PC-3 (cell line): ENCODE measurements around the gene CRISPLD2. TPM values are rescaled to one million over a fixed set of nuclear protein-coding genes. Genes with fewer than 3 reads are reported as not detected.
"Not testable (repeated sequence)": the region's sequence is repeated elsewhere in the genome, so short reads cannot be mapped to it uniquely, and the experiment has no call there.

ENCODE experiments used
- ATAC-seq: fragments of 200-7000 bp; cut with Tn5 transposase; 2 replicates; pipeline ENCODE4 v1.9.1; 2020; ENCODE audit warnings: mild to moderate bottlenecking, moderate library complexity
- BruUV-seq: library from RNA; stranded (reverse); fragments of 400-500 nt; replicated peaks from 2 replicates; lab custom pipeline; 2021; lab: Mats Ljungman, UMichigan
- CTCF ChIA-PET: fragments of 300-600 bp; sonication (Branson Sonifier 250); formaldehyde crosslinking; loops from one replicate; lab custom pipeline; 2022; ENCODE audit warnings: antibody characterized with exemption; lab: Charles Lee
- POLR2A ChIA-PET: fragments of 300-600 bp; sonication (Branson Sonifier 250); formaldehyde crosslinking; loops from one replicate; lab custom pipeline; 2022; ENCODE audit warnings: antibody characterized with exemption; ENCODE audit not compliant: unreplicated experiment; lab: Charles Lee
- DNase-seq: peaks from one replicate; pipeline ENCODE4 v3.0.0-alpha.2; 2015
- H2AFZ ChIP-seq: fragments of 300-600 bp; sonication (generic); 2 replicates; pipeline ENCODE4 v1.6.0; 2016; ENCODE audit warnings: antibody characterized with exemption, low read length
- H3F3A ChIP-seq: fragments of 300-600 bp; sonication (generic); one replicate; pipeline ENCODE4 v1.6.0; 2017; ENCODE audit warnings: antibody characterized with exemption, low read length, control low read depth, mild to moderate bottlenecking; ENCODE audit not compliant: unreplicated experiment
- H3K27ac ChIP-seq: fragments of 300-600 bp; sonication (generic); 2 replicates; pipeline ENCODE4 v1.5.1; 2016; ENCODE audit warnings: mild to moderate bottlenecking, low read length
- H3K27me3 ChIP-seq: fragments of 300-600 bp; sonication (generic); 2 replicates; pipeline ENCODE4 v1.6.1; 2016; ENCODE audit warnings: low read length, mixed read lengths
- H3K36me3 ChIP-seq: fragments of 300-600 bp; sonication (generic); 2 replicates; pipeline ENCODE4 v1.6.1; 2016; ENCODE audit warnings: low read depth, mixed run types, low read length, mixed read lengths
- H3K4me1 ChIP-seq: fragments of 300-600 bp; sonication (generic); 2 replicates; pipeline ENCODE4 v1.5.1; 2016; ENCODE audit warnings: low read length; ENCODE audit not compliant: insufficient read depth
- H3K4me2 ChIP-seq: fragments of 300-600 bp; sonication (generic); 2 replicates; pipeline ENCODE4 v1.6.0; 2016; ENCODE audit warnings: low read length
- H3K4me3 ChIP-seq: fragments of 300-600 bp; sonication (generic); 2 replicates; pipeline ENCODE4 v1.5.1; 2016; ENCODE audit warnings: mild to moderate bottlenecking, low read length, mixed read lengths
- H3K79me2 ChIP-seq: fragments of 300-600 bp; sonication (generic); 2 replicates; pipeline ENCODE4 v1.6.1; 2017; ENCODE audit warnings: low read length, mixed read lengths
- H3K9ac ChIP-seq: fragments of 300-600 bp; sonication (generic); 2 replicates; pipeline ENCODE4 v1.6.0; 2016; ENCODE audit warnings: mild to moderate bottlenecking, low read length
- H3K9me2 ChIP-seq: fragments of 300-600 bp; sonication (generic); replicated peaks from 2 replicates; pipeline ENCODE4 v1.6.1; 2016; ENCODE audit warnings: mixed run types, low read length, mixed read lengths
- H3K9me3 ChIP-seq: fragments of 300-600 bp; sonication (generic); 2 replicates; pipeline ENCODE4 v1.6.1; 2016; ENCODE audit warnings: low read length, mixed read lengths
- H4K20me1 ChIP-seq: fragments of 300-600 bp; sonication (generic); 2 replicates; pipeline ENCODE4 v1.6.1; 2016; ENCODE audit warnings: low read length, mixed read lengths
- CTCF ChIP-seq: fragments of 300-600 bp; sonication (generic); conservative IDR thresholded peaks from 2 replicates; pipeline ENCODE4 v1.5.1; 2017; ENCODE audit warnings: antibody characterized with exemption, low read depth, mild to moderate bottlenecking, low read length
- EZH2 ChIP-seq: fragments of 300-600 bp; sonication (generic); IDR thresholded peaks from one replicate; pipeline ENCODE4 v1.6.1; 2017; ENCODE audit warnings: antibody characterized with exemption, mild to moderate bottlenecking, low read length; ENCODE audit not compliant: unreplicated experiment
- EZH2phosphoT487 ChIP-seq: fragments of 300-600 bp; sonication (generic); IDR thresholded peaks from 2 replicates; pipeline ENCODE4 v1.6.1; 2018; ENCODE audit warnings: mild to moderate bottlenecking, antibody characterized with exemption, low read length, borderline replicate concordance
- intact Hi-C: fragments of 100-400 bp; cut with micrococcal nuclease; formaldehyde crosslinking; loops from 2 replicates; pipeline ENCODE4 v1.9.0; 2023
- total RNA-seq: library from RNA; depleted of rRNA; stranded (reverse); fragments of >200 nt; gene quantifications from 2 replicates; pipeline ENCODE4 v1.2.3, GENCODE V29; 2014

The CRISPLD2 gene
- total RNA-seq, 1 experiment from 2014 or later = 2.8 TPM

GRCh38 chr16:84854759-84855158 is 35.0 kb downstream of the CRISPLD2 start:
- ATAC-seq (no peak), DNase-seq (no peak)
- H4K20me1 ChIP-seq = no peaks in the 10 kb centered on the region
- peaks cover 16% of the 10 kb centered on the region for H3K4me1 ChIP-seq
- no peak overlapping the region for H2AFZ ChIP-seq
- H3K27me3 ChIP-seq = no peaks in the 10 kb centered on the region
- POLR2A ChIA-PET = no interaction called here
- TF ChIP-seq EZH2phosphoT487 (no peak), EZH2 (no peak), CTCF (no peak)
- CTCF ChIA-PET = no interaction called here
- H3K36me3 ChIP-seq = no peaks in the 10 kb centered on the region
- intact Hi-C loops = no loop called here
- H3K79me2 ChIP-seq = no peaks in the 10 kb centered on the region
- no peaks in the 10 kb centered on the region for H3K9me3 ChIP-seq
- H3K9me2 ChIP-seq = no peaks in the 10 kb centered on the region
- H3K27ac ChIP-seq = no peak overlapping the region
- H3K4me3 ChIP-seq = no peak overlapping the region
- no peak overlapping the region for H3K9ac ChIP-seq
- no peak overlapping the region for H3K4me2 ChIP-seq
- no TSS peak for BruUV-seq
- peaks cover 3% of the 10 kb centered on the region for H3F3A ChIP-seq

- intact Hi-C loops = not testable (repeated sequence)
Observed at GRCh38 chr16:84855435-84856202, 35.8 kb downstream of the CRISPLD2 start.

GRCh38 chr16:84856203-84856581 is 36.4 kb downstream of the CRISPLD2 start:
- H3K4me1 ChIP-seq, ATAC-seq, H3F3A ChIP-seq, H3K9me2 ChIP-seq, intact Hi-C loops, POLR2A ChIA-PET, BruUV-seq, H3K4me2 ChIP-seq, CTCF ChIA-PET, H3K4me3 ChIP-seq, H3K36me3 ChIP-seq, H3K9me3 ChIP-seq, H3K27ac ChIP-seq, DNase-seq, H4K20me1 ChIP-seq, H3K9ac ChIP-seq, H3K79me2 ChIP-seq, H2AFZ ChIP-seq, H3K27me3 ChIP-seq: not testable (repeated sequence)

More at GRCh38 chr16:84855435-84856202, 35.8 kb downstream of the CRISPLD2 start:
- H3K9me3 ChIP-seq, H3K4me3 ChIP-seq, BruUV-seq, H3K9ac ChIP-seq, H3K4me2 ChIP-seq, H3F3A ChIP-seq, DNase-seq, H3K27me3 ChIP-seq, H3K36me3 ChIP-seq, POLR2A ChIA-PET, H3K79me2 ChIP-seq, ATAC-seq, H3K9me2 ChIP-seq, CTCF ChIA-PET, H2AFZ ChIP-seq, H3K27ac ChIP-seq, H4K20me1 ChIP-seq: not testable (repeated sequence)
- peaks cover 14% of the 10 kb centered on the region for H3K4me1 ChIP-seq

- H3K9ac ChIP-seq, H3K4me1 ChIP-seq, H3K36me3 ChIP-seq, H3F3A ChIP-seq, DNase-seq, ATAC-seq, BruUV-seq, intact Hi-C loops, H2AFZ ChIP-seq, H4K20me1 ChIP-seq, H3K9me2 ChIP-seq, CTCF ChIA-PET, H3K79me2 ChIP-seq, H3K9me3 ChIP-seq, H3K27ac ChIP-seq, H3K27me3 ChIP-seq, H3K4me2 ChIP-seq, H3K4me3 ChIP-seq, POLR2A ChIA-PET: not testable (repeated sequence)
Observed at GRCh38 chr16:84856811-84857210, 37.0 kb downstream of the CRISPLD2 start.
